Measurements from ENCODE around the gene KCNA5. TPM values are rescaled to one million over a fixed set of nuclear protein-coding genes. Genes with fewer than 3 reads are reported as not detected.

KCNA5 gene
- total and polyA plus RNA-seq, 2 experiments from 2014 or later, result 0.31 to 0.44 TPM

DNA sequence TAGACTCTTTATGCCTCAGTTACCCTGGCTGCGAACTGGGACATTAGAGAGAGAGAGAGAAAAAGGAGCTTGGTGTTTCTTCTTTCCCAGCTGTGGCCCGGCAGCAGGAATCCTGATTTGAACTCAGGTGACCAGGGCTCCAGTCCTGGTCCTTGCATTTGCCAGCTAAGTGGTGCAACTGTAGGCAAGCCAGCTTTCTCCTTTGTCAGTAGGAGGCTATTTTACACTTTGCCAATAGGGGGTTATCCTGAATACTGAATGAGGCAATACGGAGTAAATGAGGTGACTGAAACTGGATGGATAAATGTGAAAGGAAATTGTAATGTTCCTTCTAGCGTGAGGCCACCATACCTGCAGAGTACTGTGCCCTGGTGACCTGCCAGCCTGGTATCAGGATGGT lies 27.8 kb downstream of the KCNA5 start:
- H3K27me3 ChIP-seq (ENCODE audit: insufficient read depth), result no peaks in the 10 kb centered on the region
- H3K4me3 ChIP-seq, result no peak overlapping the region
- H3K4me1 ChIP-seq (ENCODE audit: insufficient read depth), result no peaks in the 10 kb centered on the region
- DNase-seq (ENCODE audit: low spot score) (peak; percentile 37), ATAC-seq (peak; percentile 80)
- no peaks in the 10 kb centered on the region for H3K36me3 ChIP-seq (ENCODE audit: insufficient read depth)
- peak overlapping the region; percentile 56; the same call in 1 of the 2 replicates for H2AFZ ChIP-seq
- TF ChIP-seq POLR2AphosphoS5 (IDR thresholded peaks at IDR 0.05; ENCODE audit: low read depth), result no peak
- TF ChIP-seq STAT1 (IDR thresholded peaks at IDR 0.05; ENCODE audit: unreplicated experiment), result no peak
- TF ChIP-seq, protein P1, sequence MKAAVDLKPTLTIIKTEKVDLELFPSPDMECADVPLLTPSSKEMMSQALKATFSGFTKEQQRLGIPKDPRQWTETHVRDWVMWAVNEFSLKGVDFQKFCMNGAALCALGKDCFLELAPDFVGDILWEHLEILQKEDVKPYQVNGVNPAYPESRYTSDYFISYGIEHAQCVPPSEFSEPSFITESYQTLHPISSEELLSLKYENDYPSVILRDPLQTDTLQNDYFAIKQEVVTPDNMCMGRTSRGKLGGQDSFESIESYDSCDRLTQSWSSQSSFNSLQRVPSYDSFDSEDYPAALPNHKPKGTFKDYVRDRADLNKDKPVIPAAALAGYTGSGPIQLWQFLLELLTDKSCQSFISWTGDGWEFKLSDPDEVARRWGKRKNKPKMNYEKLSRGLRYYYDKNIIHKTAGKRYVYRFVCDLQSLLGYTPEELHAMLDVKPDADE (IDR thresholded peaks at IDR 0.05), result no peak
- Mint-ChIP-seq H3K27me3 (ENCODE audit: insufficient read depth, low read depth, poor library complexity) (peaks cover 1% of the 10 kb centered on the region), H3K4me3 (no peak overlapping the region), H3K27ac (peak overlapping the region; percentile 42), H3K36me3 (ENCODE audit: low read depth) (no peaks in the 10 kb centered on the region), H3K4me1 (peaks cover 27% of the 10 kb centered on the region), H3K9me3 (no peaks in the 10 kb centered on the region)
- H4K20me1 ChIP-seq (replicated peaks; ENCODE audit: insufficient read depth), result no peaks in the 10 kb centered on the region
- no peaks in the 10 kb centered on the region for H3F3A ChIP-seq (replicated peaks; ENCODE audit: low read depth)
- H3K79me2 ChIP-seq (replicated peaks; ENCODE audit: insufficient read depth), result no peaks in the 10 kb centered on the region
- H3K27ac ChIP-seq (ENCODE audit: low read depth), result no peak overlapping the region
- no peak overlapping the region for H3K4me2 ChIP-seq
- H3K9me2 ChIP-seq (ENCODE audit: insufficient read depth), result no peaks in the 10 kb centered on the region

DNA sequence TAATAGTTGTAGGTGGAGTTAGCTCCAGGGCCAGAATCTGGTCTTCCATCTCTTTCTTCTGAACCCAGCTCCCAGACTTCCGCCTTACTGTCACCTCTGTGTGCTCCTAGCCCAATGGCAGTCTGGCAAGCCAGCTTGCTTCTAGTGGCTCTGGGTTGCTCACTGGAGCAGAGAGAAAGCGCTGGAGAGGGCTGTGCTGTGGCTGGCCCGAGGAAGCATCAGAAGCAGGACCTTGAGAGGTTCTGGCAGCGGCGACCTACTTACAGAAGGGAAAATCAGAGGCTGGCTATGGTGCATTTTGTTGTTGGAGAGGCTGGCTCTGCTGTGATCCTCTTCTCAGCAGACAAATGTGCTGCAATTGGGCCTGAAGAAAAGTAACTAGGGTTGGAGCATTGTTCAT lies 28.6 kb downstream of the KCNA5 start:
- Histone ChIP-seq H3K79me2 (replicated peaks; ENCODE audit: insufficient read depth) (no peaks in the 10 kb centered on the region), H2AFZ (no peak overlapping the region), H3K4me1 (ENCODE audit: insufficient read depth) (no peaks in the 10 kb centered on the region), H3K4me3 (no peak overlapping the region), H3F3A (replicated peaks; ENCODE audit: low read depth) (no peaks in the 10 kb centered on the region), H3K9me2 (ENCODE audit: insufficient read depth) (no peaks in the 10 kb centered on the region), H3K27me3 (ENCODE audit: insufficient read depth) (no peaks in the 10 kb centered on the region), H4K20me1 (replicated peaks; ENCODE audit: insufficient read depth) (no peaks in the 10 kb centered on the region), H3K27ac (ENCODE audit: low read depth) (no peak overlapping the region), H3K36me3 (ENCODE audit: insufficient read depth) (no peaks in the 10 kb centered on the region), H3K4me2 (no peak overlapping the region)
- ATAC-seq, result no peak
- no peak overlapping the region for H3K4me3 Mint-ChIP-seq
- H3K27me3 Mint-ChIP-seq (ENCODE audit: insufficient read depth, low read depth, poor library complexity), result peaks cover 1% of the 10 kb centered on the region
- H3K27ac Mint-ChIP-seq, result no peak overlapping the region
- no peak for DNase-seq (ENCODE audit: low spot score)
- no peaks in the 10 kb centered on the region for H3K9me3 Mint-ChIP-seq
- peaks cover 27% of the 10 kb centered on the region for H3K4me1 Mint-ChIP-seq
- no peaks in the 10 kb centered on the region for H3K36me3 Mint-ChIP-seq (ENCODE audit: low read depth)
- no peak for TF ChIP-seq ZNF331 (CRISPR knock-in tag; IDR thresholded peaks at IDR 0.05; ENCODE audit: low read depth)
- TF ChIP-seq, protein P2, sequence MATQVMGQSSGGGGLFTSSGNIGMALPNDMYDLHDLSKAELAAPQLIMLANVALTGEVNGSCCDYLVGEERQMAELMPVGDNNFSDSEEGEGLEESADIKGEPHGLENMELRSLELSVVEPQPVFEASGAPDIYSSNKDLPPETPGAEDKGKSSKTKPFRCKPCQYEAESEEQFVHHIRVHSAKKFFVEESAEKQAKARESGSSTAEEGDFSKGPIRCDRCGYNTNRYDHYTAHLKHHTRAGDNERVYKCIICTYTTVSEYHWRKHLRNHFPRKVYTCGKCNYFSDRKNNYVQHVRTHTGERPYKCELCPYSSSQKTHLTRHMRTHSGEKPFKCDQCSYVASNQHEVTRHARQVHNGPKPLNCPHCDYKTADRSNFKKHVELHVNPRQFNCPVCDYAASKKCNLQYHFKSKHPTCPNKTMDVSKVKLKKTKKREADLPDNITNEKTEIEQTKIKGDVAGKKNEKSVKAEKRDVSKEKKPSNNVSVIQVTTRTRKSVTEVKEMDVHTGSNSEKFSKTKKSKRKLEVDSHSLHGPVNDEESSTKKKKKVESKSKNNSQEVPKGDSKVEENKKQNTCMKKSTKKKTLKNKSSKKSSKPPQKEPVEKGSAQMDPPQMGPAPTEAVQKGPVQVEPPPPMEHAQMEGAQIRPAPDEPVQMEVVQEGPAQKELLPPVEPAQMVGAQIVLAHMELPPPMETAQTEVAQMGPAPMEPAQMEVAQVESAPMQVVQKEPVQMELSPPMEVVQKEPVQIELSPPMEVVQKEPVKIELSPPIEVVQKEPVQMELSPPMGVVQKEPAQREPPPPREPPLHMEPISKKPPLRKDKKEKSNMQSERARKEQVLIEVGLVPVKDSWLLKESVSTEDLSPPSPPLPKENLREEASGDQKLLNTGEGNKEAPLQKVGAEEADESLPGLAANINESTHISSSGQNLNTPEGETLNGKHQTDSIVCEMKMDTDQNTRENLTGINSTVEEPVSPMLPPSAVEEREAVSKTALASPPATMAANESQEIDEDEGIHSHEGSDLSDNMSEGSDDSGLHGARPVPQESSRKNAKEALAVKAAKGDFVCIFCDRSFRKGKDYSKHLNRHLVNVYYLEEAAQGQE (IDR thresholded peaks at IDR 0.05; ENCODE audit: unreplicated experiment), result no peak
- TF ChIP-seq, protein P3, sequence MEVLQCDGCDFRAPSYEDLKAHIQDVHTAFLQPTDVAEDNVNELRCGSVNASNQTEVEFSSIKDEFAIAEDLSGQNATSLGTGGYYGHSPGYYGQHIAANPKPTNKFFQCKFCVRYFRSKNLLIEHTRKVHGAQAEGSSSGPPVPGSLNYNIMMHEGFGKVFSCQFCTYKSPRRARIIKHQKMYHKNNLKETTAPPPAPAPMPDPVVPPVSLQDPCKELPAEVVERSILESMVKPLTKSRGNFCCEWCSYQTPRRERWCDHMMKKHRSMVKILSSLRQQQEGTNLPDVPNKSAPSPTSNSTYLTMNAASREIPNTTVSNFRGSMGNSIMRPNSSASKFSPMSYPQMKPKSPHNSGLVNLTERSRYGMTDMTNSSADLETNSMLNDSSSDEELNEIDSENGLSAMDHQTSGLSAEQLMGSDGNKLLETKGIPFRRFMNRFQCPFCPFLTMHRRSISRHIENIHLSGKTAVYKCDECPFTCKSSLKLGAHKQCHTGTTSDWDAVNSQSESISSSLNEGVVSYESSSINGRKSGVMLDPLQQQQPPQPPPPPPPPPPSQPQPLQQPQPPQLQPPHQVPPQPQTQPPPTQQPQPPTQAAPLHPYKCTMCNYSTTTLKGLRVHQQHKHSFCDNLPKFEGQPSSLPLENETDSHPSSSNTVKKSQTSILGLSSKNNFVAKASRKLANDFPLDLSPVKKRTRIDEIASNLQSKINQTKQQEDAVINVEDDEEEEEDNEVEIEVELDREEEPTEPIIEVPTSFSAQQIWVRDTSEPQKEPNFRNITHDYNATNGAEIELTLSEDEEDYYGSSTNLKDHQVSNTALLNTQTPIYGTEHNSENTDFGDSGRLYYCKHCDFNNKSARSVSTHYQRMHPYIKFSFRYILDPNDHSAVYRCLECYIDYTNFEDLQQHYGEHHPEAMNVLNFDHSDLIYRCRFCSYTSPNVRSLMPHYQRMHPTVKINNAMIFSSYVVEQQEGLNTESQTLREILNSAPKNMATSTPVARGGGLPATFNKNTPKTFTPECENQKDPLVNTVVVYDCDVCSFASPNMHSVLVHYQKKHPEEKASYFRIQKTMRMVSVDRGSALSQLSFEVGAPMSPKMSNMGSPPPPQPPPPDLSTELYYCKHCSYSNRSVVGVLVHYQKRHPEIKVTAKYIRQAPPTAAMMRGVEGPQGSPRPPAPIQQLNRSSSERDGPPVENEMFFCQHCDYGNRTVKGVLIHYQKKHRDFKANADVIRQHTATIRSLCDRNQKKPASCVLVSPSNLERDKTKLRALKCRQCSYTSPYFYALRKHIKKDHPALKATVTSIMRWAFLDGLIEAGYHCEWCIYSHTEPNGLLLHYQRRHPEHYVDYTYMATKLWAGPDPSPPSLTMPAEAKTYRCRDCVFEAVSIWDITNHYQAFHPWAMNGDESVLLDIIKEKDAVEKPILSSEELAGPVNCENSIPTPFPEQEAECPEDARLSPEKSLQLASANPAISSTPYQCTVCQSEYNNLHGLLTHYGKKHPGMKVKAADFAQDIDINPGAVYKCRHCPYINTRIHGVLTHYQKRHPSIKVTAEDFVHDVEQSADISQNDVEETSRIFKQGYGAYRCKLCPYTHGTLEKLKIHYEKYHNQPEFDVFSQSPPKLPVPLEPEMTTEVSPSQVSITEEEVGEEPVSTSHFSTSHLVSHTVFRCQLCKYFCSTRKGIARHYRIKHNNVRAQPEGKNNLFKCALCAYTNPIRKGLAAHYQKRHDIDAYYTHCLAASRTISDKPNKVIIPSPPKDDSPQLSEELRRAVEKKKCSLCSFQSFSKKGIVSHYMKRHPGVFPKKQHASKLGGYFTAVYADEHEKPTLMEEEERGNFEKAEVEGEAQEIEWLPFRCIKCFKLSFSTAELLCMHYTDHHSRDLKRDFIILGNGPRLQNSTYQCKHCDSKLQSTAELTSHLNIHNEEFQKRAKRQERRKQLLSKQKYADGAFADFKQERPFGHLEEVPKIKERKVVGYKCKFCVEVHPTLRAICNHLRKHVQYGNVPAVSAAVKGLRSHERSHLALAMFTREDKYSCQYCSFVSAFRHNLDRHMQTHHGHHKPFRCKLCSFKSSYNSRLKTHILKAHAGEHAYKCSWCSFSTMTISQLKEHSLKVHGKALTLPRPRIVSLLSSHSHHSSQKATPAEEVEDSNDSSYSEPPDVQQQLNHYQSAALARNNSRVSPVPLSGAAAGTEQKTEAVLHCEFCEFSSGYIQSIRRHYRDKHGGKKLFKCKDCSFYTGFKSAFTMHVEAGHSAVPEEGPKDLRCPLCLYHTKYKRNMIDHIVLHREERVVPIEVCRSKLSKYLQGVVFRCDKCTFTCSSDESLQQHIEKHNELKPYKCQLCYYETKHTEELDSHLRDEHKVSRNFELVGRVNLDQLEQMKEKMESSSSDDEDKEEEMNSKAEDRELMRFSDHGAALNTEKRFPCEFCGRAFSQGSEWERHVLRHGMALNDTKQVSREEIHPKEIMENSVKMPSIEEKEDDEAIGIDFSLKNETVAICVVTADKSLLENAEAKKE (CRISPR knock-in tag; IDR thresholded peaks at IDR 0.05), result no peak
- no peak for TF ChIP-seq JUNB (IDR thresholded peaks at IDR 0.05; ENCODE audit: unreplicated experiment)
- TF ChIP-seq CREB1 (CRISPR knock-in tag; IDR thresholded peaks at IDR 0.05; ENCODE audit: low read depth), result no peak
- no peak for TF ChIP-seq NANOG (IDR thresholded peaks at IDR 0.05; ENCODE audit: borderline replicate concordance)
- TF ChIP-seq EZH2phosphoT487 (IDR thresholded peaks at IDR 0.05; ENCODE audit: unreplicated experiment), result no peak
- no peak for TF ChIP-seq ZNF114 (CRISPR knock-in tag; IDR thresholded peaks at IDR 0.05)
- TF ChIP-seq, protein P1 (IDR thresholded peaks at IDR 0.05), result no peak
- TF ChIP-seq POLR2AphosphoS5 (IDR thresholded peaks at IDR 0.05; ENCODE audit: low read depth), result no peak

Measured in GM23338 (cell line).